ENCODE measurements around the gene CRBN.

DNA sequence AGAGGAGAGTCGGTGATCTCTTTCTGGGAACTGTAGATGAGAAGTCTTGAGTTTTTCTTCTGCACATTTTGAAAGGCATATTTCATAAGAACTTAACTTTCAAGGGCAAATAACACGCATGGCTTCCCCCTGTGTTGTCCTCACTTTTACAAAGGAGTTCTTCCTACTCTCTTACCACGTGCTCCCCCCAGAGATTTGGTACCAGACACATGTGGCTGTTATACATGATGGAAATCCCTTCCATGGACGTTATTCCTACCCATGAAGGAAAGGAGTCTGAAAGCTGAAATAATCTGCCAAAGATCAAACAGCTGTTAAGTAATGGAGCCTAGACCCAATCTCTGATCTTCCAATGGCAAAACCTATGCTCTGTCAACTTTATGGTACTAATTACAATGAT lies 73.7 kb downstream of the CRBN start:
- TF ChIP-seq POLR2AphosphoS5 (IDR thresholded peaks at IDR 0.05) = no peak
- TF ChIP-seq, protein P1, sequence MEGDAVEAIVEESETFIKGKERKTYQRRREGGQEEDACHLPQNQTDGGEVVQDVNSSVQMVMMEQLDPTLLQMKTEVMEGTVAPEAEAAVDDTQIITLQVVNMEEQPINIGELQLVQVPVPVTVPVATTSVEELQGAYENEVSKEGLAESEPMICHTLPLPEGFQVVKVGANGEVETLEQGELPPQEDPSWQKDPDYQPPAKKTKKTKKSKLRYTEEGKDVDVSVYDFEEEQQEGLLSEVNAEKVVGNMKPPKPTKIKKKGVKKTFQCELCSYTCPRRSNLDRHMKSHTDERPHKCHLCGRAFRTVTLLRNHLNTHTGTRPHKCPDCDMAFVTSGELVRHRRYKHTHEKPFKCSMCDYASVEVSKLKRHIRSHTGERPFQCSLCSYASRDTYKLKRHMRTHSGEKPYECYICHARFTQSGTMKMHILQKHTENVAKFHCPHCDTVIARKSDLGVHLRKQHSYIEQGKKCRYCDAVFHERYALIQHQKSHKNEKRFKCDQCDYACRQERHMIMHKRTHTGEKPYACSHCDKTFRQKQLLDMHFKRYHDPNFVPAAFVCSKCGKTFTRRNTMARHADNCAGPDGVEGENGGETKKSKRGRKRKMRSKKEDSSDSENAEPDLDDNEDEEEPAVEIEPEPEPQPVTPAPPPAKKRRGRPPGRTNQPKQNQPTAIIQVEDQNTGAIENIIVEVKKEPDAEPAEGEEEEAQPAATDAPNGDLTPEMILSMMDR (IDR thresholded peaks at IDR 0.05) = no peak
- TF ChIP-seq EP300 (IDR thresholded peaks at IDR 0.05) = no peak
- no peak for TF ChIP-seq POLR2A (IDR thresholded peaks at IDR 0.05)
